ENCODE measurements around the gene RGCC.

- TF ChIP-seq CTCF (IDR thresholded peaks at IDR 0.05) (no peak), NRF1 (IDR thresholded peaks at IDR 0.05; ENCODE audit: low read depth, low read length) (no peak), JUND (IDR thresholded peaks at IDR 0.05) (no peak), PBX3 (IDR thresholded peaks at IDR 0.05) (no peak), EP300 (IDR thresholded peaks at IDR 0.05; ENCODE audit: borderline replicate concordance in 1 of 2, low read depth in 1 of 2, low read length in 1 of 2) (no peak), GABPA (IDR thresholded peaks at IDR 0.05; ENCODE audit: low read depth) (no peak), FOXJ3 (CRISPR knock-in tag; IDR thresholded peaks at IDR 0.05) (no peak), MAX (IDR thresholded peaks at IDR 0.05; ENCODE audit: low read depth) (no peak), SMC3 (IDR thresholded peaks at IDR 0.05; ENCODE audit: low read depth, low read length) (no peak), SIN3A (IDR thresholded peaks at IDR 0.05; ENCODE audit: borderline replicate concordance, low read depth, low read length) (no peak), REST (IDR thresholded peaks at IDR 0.05; ENCODE audit: low read depth, low read length) (no peak)
Measured at GRCh38 chr13:41468631-41469030, 11.3 kb downstream of the RGCC start.
